T-helper 1 cell treated with Interleukin-12 subunit alpha and Interleukin-12 subunit beta and Interleukin-4 antibody, amounts not matched to agents 30 ng/mL and 1 ng/mL, for 36 hours (primary cell): ENCODE data around the gene HIVEP1. TPM values are rescaled to one million over a fixed set of nuclear protein-coding genes. Genes with fewer than 3 reads are reported as not detected.

ENCODE experiments used
- intact Hi-C: fragments of 100-400 bp; cut with micrococcal nuclease; formaldehyde crosslinking; loops from one replicate; pipeline ENCODE4 v1.15.1; 2024
- total RNA-seq: library from RNA; stranded (reverse); gene quantifications from 2 replicates; pipeline ENCODE4 v1.2.3, GENCODE V29; 2022

HIVEP1 gene
- total RNA-seq, 1 donor from 2014 or later: 35.7 TPM

DNA sequence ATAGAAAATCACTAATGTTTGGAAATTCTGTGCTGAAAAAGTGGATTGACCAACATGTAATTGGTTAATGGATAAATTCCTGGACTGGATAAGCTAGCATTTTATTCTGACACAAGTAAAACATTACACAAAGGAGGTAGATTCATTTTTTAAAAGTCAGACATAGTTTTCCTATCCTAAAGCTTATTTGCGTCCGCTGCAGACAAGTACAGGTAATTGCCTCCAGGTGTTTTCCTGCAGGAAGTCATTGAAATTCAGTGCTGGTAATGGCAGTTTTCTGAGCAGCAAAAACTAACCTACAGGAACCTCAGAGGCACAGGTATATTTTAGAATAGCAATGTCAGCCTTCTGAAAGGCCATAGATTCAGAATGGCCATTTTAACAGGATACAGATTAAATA lies 20.0 kb upstream of the HIVEP1 start:
- intact Hi-C loops: no loop called here

GRCh38 chr6:11994875-11995461 lies 17.1 kb upstream of the HIVEP1 start:
- intact Hi-C loops: no loop called here

- intact Hi-C loops: no loop called here
Measured at GRCh38 chr6:11996751-11997150, 15.4 kb upstream of the HIVEP1 start.

- intact Hi-C loops: no loop called here
Measured at GRCh38 chr6:11999246-11999645, 12.9 kb upstream of the HIVEP1 start.

GRCh38 chr6:12000174-12000573 lies 11.9 kb upstream of the HIVEP1 start:
- intact Hi-C loops: no loop called here

DNA sequence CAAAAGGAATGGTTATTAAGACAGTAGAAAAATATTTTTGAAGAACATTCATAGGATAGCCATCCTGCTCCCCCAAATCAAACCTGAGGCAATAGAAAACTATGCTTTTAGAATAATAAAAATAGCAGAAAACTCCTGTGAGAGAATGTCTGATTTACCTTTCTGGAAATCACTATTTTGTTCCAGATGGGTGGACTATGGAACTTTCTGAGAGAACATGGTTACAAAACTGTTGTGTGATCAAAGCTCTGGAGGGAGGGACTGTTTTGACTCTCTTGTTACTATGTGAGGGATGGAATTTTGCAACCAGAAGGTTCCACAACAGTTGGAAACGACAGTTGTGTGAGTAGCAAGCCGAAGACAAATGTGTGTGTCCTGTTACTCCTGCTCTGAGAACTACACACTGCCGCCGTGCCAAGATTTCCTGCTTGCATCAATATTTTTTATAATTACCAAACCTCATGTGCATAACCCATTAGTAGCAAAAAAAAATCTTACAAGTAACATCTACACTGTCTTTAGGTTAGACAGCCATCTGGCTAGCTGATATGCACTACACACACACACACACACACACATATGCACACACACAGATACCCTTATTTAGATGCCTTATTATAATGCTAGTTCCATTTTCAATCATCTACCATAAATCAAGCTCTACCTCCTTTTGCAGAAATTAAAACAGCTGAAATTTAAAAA lies 11.0 kb upstream of the HIVEP1 start:
- intact Hi-C loops: no loop called here

- intact Hi-C loops: no loop called here
Measured at GRCh38 chr6:12001706-12002435, 10.2 kb upstream of the HIVEP1 start.

GRCh38 chr6:12007473-12007872 lies 4.6 kb upstream of the HIVEP1 start:
- intact Hi-C loops: no loop called here

- intact Hi-C loops: loop anchor here (1.0 to 2.0 kb wide), 6 partner anchors 30 to 353 kb away; no protein-coding TSS in a partner anchor
Measured at GRCh38 chr6:12007887-12008286, 4.2 kb upstream of the HIVEP1 start.

DNA sequence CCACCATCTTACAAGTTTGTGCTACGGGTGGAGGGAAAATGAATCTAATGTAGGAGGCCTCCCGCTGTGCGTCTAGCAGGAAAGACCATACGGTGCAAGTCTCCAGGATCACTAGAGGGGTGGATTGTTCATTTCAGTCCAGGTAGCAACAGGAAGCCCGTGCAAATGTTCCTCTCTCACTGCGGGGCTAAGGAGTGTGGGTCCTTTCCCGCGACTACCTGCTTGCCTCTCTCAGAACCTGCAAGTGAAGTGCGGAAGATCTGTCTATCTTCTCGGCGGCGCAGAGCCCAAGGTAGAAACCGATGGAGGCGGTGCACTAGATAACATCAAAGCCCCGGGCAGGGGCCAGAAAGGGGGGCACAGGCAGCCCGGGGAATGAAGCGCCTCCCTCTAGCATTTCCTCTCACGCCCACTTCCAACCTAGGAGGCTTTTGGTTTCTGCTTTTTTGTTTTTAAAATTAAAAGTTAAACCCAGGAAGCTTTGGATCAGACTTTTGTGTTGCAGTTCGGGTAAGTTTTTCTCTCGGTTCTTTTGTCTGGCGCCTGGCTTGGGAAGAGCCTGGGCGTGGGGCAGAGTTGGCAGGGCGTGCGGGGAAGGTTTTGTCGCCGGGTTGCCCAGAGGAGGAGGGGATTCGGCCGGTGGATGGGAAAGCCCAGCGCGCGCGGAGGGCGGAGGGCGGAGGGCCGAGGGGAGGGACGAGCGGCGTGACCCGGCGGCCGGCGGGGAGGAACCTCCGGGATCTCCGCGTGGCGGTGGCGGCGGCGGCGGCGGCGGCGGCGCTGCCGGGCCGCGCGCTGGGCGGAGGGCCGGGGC lies 3.5 kb upstream of the HIVEP1 start:
- intact Hi-C loops: loop anchor here (1.0 to 2.0 kb wide), 6 partner anchors 30 to 353 kb away; no protein-coding TSS in a partner anchor

DNA sequence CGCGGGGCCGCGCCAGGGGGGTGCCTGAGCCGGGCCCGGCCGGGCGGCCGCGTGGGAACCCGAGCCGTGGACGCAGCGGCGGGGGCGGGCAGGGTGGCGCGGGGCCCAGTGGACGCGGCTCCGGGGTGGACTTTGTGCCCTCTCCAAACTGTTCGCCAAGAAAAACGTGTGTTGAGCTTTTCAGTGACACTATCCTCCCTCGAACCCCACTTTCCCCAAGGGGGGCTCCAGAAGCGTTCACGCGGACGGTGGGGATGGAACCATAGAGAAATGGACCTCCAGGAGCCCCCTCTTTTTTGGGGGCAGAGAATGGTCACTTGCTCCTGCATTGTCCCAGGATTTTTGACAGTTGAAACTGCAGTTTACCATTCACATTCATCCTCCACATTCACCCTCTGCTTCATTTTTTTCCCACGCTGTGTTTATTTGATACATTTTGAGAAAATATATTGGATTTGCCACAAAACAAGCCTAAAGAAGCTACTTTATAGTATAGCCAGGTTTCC lies 2.9 kb upstream of the HIVEP1 start:
- intact Hi-C loops: loop anchor here (2.0 kb wide), 1 partner anchor 52 kb away; no protein-coding TSS in a partner anchor

DNA sequence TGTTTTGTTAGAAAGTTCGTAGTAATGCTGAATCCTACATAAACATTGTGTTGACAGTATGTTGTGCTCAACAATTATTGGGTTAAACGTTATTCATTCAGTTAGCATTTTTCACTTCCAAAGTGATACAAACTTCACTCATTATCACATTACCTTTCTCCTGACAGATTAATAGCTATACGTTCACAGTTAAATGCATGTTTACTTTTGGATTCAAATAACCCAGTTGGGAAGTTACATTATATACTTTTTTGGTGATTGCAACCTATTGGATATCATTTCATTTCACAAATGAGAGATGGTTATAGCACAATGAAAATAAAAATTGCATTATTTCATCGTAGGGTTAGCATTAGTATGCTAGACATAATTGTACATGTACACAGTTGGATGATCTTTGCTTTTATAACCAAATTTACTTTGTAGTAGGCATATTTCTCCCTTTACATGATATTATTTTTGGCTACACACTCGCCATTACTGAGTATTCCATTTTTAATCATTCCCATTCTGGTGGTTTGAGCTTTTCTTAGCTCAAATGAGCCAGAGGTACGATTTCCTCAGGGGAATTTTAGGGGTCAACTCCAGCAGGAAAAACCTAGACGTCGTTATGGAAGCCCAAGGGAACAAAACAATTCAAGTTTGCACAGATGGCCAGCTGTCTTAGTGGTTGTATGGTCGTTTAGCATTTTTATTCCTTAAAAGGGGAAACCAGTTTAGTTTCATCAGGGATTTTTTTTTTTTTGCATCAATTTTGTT lies 2.1 kb upstream of the HIVEP1 start:
- intact Hi-C loops: loop anchor here (2.0 to 10.0 kb wide), 6 partner anchors 51 to 1565 kb away; partner anchors contain the start of gene SIRT5

DNA sequence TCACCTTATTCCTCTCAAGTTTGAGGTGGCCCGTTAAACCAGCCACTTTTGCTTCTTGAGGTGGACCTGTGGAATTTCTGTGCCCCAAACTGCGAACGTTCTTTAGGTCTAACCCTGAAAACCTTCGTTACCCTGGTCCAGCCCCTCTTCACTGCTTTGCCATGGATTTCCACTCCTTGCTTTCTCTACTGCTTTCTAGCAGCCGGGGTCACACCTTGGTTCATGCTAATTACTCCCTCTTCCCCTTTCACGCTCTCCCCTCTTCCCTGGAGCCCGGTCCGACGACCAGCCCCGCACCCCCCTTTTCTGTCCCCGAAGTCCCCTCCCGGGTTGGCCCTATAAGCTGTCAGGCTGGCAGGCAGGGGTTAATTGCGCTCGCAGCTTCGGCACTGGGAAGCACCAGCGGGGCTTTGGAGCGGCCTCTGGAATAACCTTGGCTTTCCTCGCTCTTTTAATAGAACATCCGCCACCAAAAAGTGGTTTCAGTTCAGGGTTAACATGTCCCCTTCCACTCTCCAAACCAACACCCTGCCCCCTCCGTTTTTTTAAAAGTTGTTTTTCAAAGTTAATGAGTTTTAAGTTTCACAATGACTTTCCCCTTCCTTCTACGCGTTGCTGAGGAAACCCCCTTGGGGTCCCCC lies 1.4 kb upstream of the HIVEP1 start:
- intact Hi-C loops: loop anchor here (1.0 to 10.0 kb wide), 12 partner anchors 42 to 1564 kb away; partner anchors contain the start of genes C6orf52, PAK1IP1, SIRT5 and TMEM170B

DNA sequence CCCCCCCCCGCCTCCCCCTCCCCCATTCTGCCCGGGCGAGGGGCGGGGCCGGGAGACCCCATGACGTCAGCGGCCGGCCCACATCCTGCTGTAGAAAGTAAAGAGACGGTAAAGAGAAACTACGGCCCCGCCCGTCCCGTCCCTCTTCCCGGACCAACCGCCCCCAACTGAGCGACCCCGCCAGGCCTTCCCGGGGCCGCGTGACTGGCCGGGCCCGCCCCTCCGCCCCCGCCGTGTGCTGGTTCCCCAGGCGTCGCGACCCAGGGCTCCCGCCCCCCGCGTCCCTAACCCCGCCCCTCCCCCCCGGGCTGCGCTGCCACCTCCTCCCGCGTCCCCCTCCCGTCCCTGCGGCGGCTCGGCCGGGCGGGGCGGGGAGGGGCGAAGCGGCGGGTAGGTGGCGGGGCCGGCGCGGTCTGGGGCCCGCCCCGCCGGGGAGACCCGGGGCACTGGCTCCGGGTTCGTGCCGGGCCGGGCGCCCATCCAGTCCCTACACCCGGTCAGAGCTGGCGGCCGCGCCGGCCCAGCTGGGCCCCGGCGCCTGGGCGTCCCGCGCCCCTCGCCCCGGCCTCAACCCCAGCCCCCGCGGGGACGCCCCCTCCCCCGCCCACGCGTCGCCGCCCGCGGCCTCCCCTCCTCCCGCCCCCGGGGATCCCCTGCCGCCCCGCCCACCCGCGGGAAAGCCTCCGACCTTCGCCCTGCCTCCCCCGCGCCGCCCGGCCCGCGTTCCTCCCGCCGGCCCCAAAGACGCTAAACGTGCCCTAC lies 655 bp upstream of the HIVEP1 start:
- intact Hi-C loops: loop anchor here (1.0 to 10.0 kb wide), 14 partner anchors 41 to 1563 kb away; partner anchors contain the start of genes C6orf52, NEDD9, PAK1IP1 and SIRT5

DNA sequence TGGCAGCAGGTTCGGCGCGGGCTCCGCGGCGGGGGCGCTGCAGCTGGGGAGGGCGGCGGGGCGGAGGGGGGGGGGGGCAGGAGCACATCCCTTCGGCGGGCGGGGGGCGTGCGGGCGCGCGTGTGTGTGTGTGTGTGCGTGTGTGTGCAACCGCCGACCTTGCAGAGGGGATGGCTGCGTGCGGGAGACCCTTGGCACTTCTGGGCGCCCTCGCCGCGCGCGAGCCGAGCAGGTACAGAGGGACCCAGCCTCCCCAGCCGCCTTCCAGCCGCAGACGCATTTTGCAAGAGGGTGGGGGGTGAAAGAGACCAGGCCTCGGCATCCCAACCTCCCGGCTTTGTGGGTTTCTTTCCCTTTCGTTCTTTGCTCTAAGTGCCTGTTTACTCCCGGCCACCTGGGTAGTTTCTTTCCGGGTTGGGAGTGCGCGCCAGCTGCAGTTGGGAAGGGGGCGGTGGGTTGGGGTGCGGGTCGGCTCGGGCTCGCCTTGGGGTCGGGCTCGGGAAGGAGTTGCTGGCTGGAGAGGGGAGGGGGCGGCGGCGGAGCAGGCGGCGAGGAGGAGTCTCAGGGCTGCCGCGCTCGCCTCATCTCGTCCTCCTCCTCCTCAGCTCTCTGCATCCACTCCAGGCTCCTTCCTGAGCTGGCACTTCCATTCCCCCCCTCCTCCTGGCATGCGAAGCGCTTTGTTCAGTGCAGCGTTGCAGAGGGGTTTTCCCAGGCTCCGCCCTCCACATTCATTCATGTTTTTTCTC lies 620 bp downstream of the HIVEP1 start:
- intact Hi-C loops: loop anchor here (1.0 to 10.0 kb wide), 5 partner anchors 62 to 1562 kb away; partner anchors contain the start of genes NEDD9 and SIRT5

- intact Hi-C loops: loop anchor here (1.0 to 10.0 kb wide), 5 partner anchors 61 to 1561 kb away; partner anchors contain the start of genes NEDD9 and SIRT5
Measured at GRCh38 chr6:12013307-12013719, 1.2 kb downstream of the HIVEP1 start.

DNA sequence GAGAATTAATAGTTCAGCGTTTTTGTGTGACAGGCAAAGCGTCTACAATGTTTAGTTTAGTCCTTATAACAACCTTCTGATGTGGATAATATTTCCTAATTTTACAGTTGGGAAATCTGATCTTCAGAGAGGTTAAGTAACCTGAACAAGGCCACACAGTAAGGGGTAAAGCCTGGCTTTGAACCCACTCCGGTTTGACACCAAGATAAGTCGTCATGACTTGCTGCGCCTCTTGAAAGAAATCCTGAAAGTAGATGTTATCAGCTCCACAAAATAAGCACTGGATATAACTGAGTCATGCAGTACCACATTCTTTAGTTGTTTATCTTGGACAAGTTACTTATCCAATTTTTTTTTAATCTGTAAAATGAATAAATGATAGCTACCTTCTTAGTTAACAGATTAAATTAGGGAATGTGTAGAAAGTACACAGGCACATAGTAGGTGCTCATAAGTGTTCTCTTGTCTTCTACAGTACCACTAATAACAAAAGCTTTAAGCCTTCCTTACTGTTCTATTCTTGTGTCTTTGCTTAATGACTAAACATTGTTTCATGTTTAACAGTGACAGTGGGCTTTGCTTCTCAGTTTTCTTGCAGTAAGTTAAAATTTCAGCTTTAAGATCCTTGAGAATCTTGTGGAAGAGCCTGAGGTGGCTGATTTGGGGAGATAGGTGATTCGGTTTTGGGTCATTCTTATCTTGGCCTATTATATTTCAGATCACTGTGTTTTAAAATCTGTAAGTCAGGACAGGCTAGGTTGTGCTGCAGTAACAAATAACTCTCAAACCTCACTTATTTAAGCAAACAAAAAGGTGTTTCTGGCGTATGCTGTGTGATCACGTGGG lies 2.1 kb downstream of the HIVEP1 start:
- intact Hi-C loops: loop anchor here (10.0 kb wide), 2 partner anchors 629 to 1561 kb away; partner anchors contain the start of gene SIRT5
